Endothelial cell of umbilical vein (primary cell): ENCODE measurements around the gene CHTOP. TPM values are rescaled to one million over a fixed set of nuclear protein-coding genes. Genes with fewer than 3 reads are reported as not detected.

Source experiments
- BruUV-seq: library from RNA; stranded (reverse); fragments of 400-500 nt; replicated peaks from 2 replicates; lab custom pipeline; 2021; lab: Mats Ljungman, UMichigan
- CTCF ChIA-PET: fragments of 300-600, 350-600 bp; sonication (Branson Sonifier 250); formaldehyde crosslinking; loops from one replicate; lab custom pipeline; 2021; ENCODE audit warnings: antibody characterized with exemption, inconsistent platforms; lab: Charles Lee
- POLR2A ChIA-PET: fragments of 300-600, 350-600 bp; sonication (Branson Sonifier 250); formaldehyde crosslinking; loops from one replicate; lab custom pipeline; 2021; ENCODE audit warnings: antibody characterized with exemption, inconsistent platforms; lab: Charles Lee
- DNase-seq: peaks from one replicate; pipeline ENCODE4 v3.0.0-alpha.2; 2011; ENCODE audit warnings: low read depth, low spot score
- FAIRE-seq: peaks from 2 replicates; lab custom pipeline; 2011; peaks lifted over from hg19 to GRCh38; lab: Jason Lieb, UNC
- H2AFZ ChIP-seq: 2 replicates; pipeline ENCODE4 v1.6.0; 2012; ENCODE audit warnings: low read depth, low read length, control low read depth, inconsistent platforms
- H3K27ac ChIP-seq: 2 replicates; pipeline ENCODE4 v1.5.1; 2011; ENCODE audit warnings: low read depth, mild to moderate bottlenecking, control low read depth, low read length, moderate library complexity; ENCODE audit not compliant: insufficient read depth
- H3K27me3 ChIP-seq, 2 experiments: 2 replicates each; pipeline versions ENCODE4 v1.6.0 to v1.6.1; 2011; ENCODE audit warnings: low read length in 2 of 2, mixed read lengths in 1 of 2; ENCODE audit not compliant: control insufficient read depth in 2 of 2, insufficient read depth in 2 of 2
- H3K36me3 ChIP-seq, 2 experiments: 2 replicates in 1 of 2; 3 replicates in 1 of 2; pipeline ENCODE4 v1.5.1; 2011; ENCODE audit warnings: low read length in 2 of 2, mild to moderate bottlenecking in 1 of 2, moderate library complexity in 1 of 2; ENCODE audit not compliant: control insufficient read depth in 2 of 2, insufficient read depth in 2 of 2; ENCODE audit errors: extremely low read depth in 1 of 2
- H3K4me1 ChIP-seq: 3 replicates; pipeline ENCODE4 v1.5.1; 2011; ENCODE audit warnings: mild to moderate bottlenecking, low read length; ENCODE audit not compliant: control insufficient read depth, insufficient read depth; ENCODE audit errors: extremely low read depth
- H3K4me2 ChIP-seq: 2 replicates; pipeline ENCODE4 v1.6.1; 2011; ENCODE audit warnings: low read length, control low read depth, mixed read lengths; ENCODE audit not compliant: insufficient read depth
- H3K4me3 ChIP-seq, 3 experiments: fragments of 200-600 bp in 1 of 3; sonication (generic), shearing (Covaris generic) in 1 of 3; replicated peaks in 1 of 3; 2 replicates each; pipeline ENCODE4 v1.5.1; 2011 to 2016; ENCODE audit warnings: control low read depth in 3 of 3, low read length in 3 of 3, mild to moderate bottlenecking in 2 of 3, inconsistent platforms in 1 of 3, low read depth in 1 of 3, moderate library complexity in 1 of 3; ENCODE audit not compliant: insufficient read depth in 1 of 3
- H3K79me2 ChIP-seq: 2 replicates; pipeline ENCODE4 v1.6.0; 2012; ENCODE audit warnings: low read length, inconsistent platforms; ENCODE audit not compliant: control insufficient read depth, insufficient read depth
- H3K9ac ChIP-seq: replicated peaks from 2 replicates; pipeline ENCODE3; 2011; ENCODE audit warnings: low read length, control low read depth; ENCODE audit not compliant: insufficient read depth; ENCODE audit errors: extremely low read depth
- H3K9me1 ChIP-seq: replicated peaks from 3 replicates; pipeline ENCODE4 v1.6.0; 2011; ENCODE audit warnings: mild to moderate bottlenecking, low read length; ENCODE audit not compliant: control insufficient read depth, insufficient read depth; ENCODE audit errors: extremely low read depth
- H3K9me3 ChIP-seq: replicated peaks from 2 replicates; pipeline ENCODE4 v1.5.1; 2012; ENCODE audit warnings: low read length, inconsistent platforms; ENCODE audit not compliant: control insufficient read depth, insufficient read depth
- H4K20me1 ChIP-seq: replicated peaks from 2 replicates; pipeline ENCODE3; 2011; ENCODE audit warnings: mild to moderate bottlenecking, low read length; ENCODE audit not compliant: control insufficient read depth, insufficient read depth; ENCODE audit errors: extremely low read depth
- EZH2 ChIP-seq: IDR thresholded peaks from 2 replicates; pipeline ENCODE4 v1.6.1; 2012; ENCODE audit warnings: borderline replicate concordance, low read depth, mild to moderate bottlenecking, moderate library complexity, low read length, inconsistent platforms; ENCODE audit not compliant: severe bottlenecking
- FOS ChIP-seq: IDR thresholded peaks from 2 replicates; pipeline ENCODE4 v1.6.1; 2011; ENCODE audit warnings: mild to moderate bottlenecking, low read length, moderate library complexity, borderline replicate concordance; ENCODE audit not compliant: insufficient read depth
- GATA2 ChIP-seq: IDR thresholded peaks from 2 replicates; pipeline ENCODE4 v1.7.0; 2011; ENCODE audit warnings: low read depth, mild to moderate bottlenecking, moderate library complexity, mixed read lengths, low read length; ENCODE audit not compliant: insufficient read length, insufficient read depth
- JUN ChIP-seq: IDR thresholded peaks from 2 replicates; pipeline ENCODE4 v1.6.1; 2011; ENCODE audit warnings: borderline replicate concordance, low read depth; ENCODE audit not compliant: insufficient read length, insufficient read depth
- MYC ChIP-seq: IDR thresholded peaks from one replicate; pipeline ENCODE4 v1.6.1; 2011; ENCODE audit warnings: mild to moderate bottlenecking, low read depth, low read length
- POLR2A ChIP-seq: IDR thresholded peaks from 2 replicates; pipeline ENCODE4 v1.6.1; 2012; ENCODE audit warnings: low read depth, mild to moderate bottlenecking, control low read depth, low read length
- POLR2AphosphoS5 ChIP-seq: IDR thresholded peaks from 2 replicates; pipeline ENCODE4 v1.6.1; 2012; ENCODE audit warnings: low read depth, mild to moderate bottlenecking, control low read depth, low read length, moderate library complexity; ENCODE audit not compliant: insufficient read depth
- dilution Hi-C: fragments of 300-500 bp; cut with MboI; formaldehyde crosslinking; loops from one replicate; pipeline ENCODE4 v1.15.0; 2019; ENCODE audit warnings: low sequenced_read_pairs; ENCODE audit not compliant: extremely low pct_ligation_motif_present
- intact Hi-C: fragments of 100-400 bp; cut with micrococcal nuclease; formaldehyde crosslinking; loops from one replicate; pipeline ENCODE4 v1.10.0; 2022
- polyA plus RNA-seq, 4 experiments: library from polyadenylated mRNA; depleted of rRNA in 3 of 4; stranded (reverse) in 3 of 4; unstranded in 1 of 4; fragments of >200 nt; gene quantifications; 2 replicates each; pipeline versions ENCODE4 v1.2.1 to v1.2.3, GENCODE V29; 2011 to 2012; ENCODE audit warnings: missing spikeins in 1 of 4
- total RNA-seq: library from RNA; stranded (reverse); gene quantifications from 2 replicates; pipeline ENCODE4 v1.2.3, GENCODE V29; 2021
- TF ChIP-seq, protein P1 (sequence below), 2 donors: IDR thresholded peaks; 1 replicate in 1 of 2; 2 replicates in 1 of 2; pipeline ENCODE4 v1.5.1; 2011; ENCODE audit warnings: low read length in 2 of 2, mild to moderate bottlenecking in 2 of 2, moderate library complexity in 2 of 2, control low read depth in 1 of 2, inconsistent platforms in 1 of 2, low read depth in 1 of 2; ENCODE audit not compliant: insufficient read depth in 1 of 2; ENCODE audit errors: extremely low read depth in 1 of 2
- TF ChIP-seq, protein P2 (sequence below): IDR thresholded peaks from 2 replicates; pipeline ENCODE4 v1.6.1; 2011; ENCODE audit not compliant: insufficient read depth, insufficient read length

CHTOP gene
- total and polyA plus RNA-seq, 2 donors (not counting 3 experiments of a cell fraction or from before 2014, with no cell fraction given) = 62.0 to 74.4 TPM

DNA sequence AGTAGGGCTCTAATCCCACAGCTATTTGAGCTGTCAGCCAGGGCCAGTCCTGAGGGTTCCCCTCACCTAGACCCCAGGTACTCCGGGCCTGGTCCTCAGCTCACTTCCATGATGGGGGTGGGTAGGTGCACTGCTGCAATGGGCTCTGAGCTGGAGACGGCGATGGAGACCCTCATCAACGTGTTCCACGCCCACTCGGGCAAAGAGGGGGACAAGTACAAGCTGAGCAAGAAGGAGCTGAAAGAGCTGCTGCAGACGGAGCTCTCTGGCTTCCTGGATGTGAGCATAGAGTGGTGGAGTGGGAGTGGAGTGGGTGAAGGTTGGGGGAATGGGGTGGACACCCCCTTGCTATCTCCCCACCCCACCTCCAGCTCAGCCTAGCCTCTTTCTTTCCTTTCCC is 3.5 kb upstream of the CHTOP start:
- no peak overlapping the region for H2AFZ ChIP-seq
- H4K20me1 ChIP-seq = no peaks in the 10 kb centered on the region
- no peak overlapping the region for H3K4me2 ChIP-seq
- POLR2A ChIA-PET = interaction anchor here (0.6 to 0.7 kb wide), 2 partner anchors 32 to 135 kb away, joined by 3 to 6 read pairs; no protein-coding TSS in a partner anchor
- H3K4me1 ChIP-seq = peaks cover 24% of the 10 kb centered on the region
- BruUV-seq = no TSS peak
- H3K27ac ChIP-seq = no peak overlapping the region
- DNase-seq (no peak), FAIRE-seq (no peak)
- H3K27me3 ChIP-seq = no peaks in the 10 kb centered on the region
- H3K9ac ChIP-seq = no peak overlapping the region
- CTCF ChIA-PET = interaction anchor here (1.5 to 7.8 kb wide), 2 partner anchors 15 to 59 kb away, joined by 4 to 145 read pairs; partner anchors contain the start of gene S100A14
- H3K36me3 ChIP-seq = no peaks in the 10 kb centered on the region
- peaks cover 26% of the 10 kb centered on the region for H3K79me2 ChIP-seq
- H3K4me3 ChIP-seq = no peak overlapping the region
- dilution Hi-C loops (no loop called here), intact Hi-C loops (loop anchor here (5.0 kb wide), 1 partner anchor 42 kb away; the partner anchor contains the start of gene ILF2)
- H3K9me3 ChIP-seq = no peaks in the 10 kb centered on the region
- no peaks in the 10 kb centered on the region for H3K9me1 ChIP-seq
- TF ChIP-seq POLR2AphosphoS5 (no peak), MYC (no peak), JUN (no peak), POLR2A (no peak), FOS (no peak), GATA2 (no peak), EZH2 (no peak)
- TF ChIP-seq, protein P1, sequence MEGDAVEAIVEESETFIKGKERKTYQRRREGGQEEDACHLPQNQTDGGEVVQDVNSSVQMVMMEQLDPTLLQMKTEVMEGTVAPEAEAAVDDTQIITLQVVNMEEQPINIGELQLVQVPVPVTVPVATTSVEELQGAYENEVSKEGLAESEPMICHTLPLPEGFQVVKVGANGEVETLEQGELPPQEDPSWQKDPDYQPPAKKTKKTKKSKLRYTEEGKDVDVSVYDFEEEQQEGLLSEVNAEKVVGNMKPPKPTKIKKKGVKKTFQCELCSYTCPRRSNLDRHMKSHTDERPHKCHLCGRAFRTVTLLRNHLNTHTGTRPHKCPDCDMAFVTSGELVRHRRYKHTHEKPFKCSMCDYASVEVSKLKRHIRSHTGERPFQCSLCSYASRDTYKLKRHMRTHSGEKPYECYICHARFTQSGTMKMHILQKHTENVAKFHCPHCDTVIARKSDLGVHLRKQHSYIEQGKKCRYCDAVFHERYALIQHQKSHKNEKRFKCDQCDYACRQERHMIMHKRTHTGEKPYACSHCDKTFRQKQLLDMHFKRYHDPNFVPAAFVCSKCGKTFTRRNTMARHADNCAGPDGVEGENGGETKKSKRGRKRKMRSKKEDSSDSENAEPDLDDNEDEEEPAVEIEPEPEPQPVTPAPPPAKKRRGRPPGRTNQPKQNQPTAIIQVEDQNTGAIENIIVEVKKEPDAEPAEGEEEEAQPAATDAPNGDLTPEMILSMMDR (IDR thresholded peaks at IDR 0.05; ENCODE audit: extremely low read depth in 1 of 2, insufficient read depth in 1 of 2, low read depth in 1 of 2, low read length in 2 of 2) = no peak
- TF ChIP-seq, protein P2, sequence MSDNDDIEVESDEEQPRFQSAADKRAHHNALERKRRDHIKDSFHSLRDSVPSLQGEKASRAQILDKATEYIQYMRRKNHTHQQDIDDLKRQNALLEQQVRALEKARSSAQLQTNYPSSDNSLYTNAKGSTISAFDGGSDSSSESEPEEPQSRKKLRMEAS = no peak
